A549 (cell line): Measurements from ENCODE around the gene FANCI. TPM values are rescaled to one million over a fixed set of nuclear protein-coding genes. Genes with fewer than 3 reads are reported as not detected.
A peak's percentile ranks its signal among the peaks of the same experiment; 100 is the strongest.

Experiments
- ATAC-seq, 2 experiments: fragments of 200-7000 bp in 1 of 2; fragments of >200 bp in 1 of 2; cut with Nextera tagmentation in 1 of 2; cut with Tn5 transposase in 1 of 2; 3 replicates each; pipeline versions ENCODE4 v1.8.0 to v1.9.1; 2018 to 2020; ENCODE audit warnings: mild to moderate bottlenecking in 1 of 2, moderate library complexity in 1 of 2
- CTCF ChIA-PET: fragments of 300-600 bp; sonication (Branson Sonifier 250); formaldehyde crosslinking; extraction: SDS; loops from one replicate; lab custom pipeline; 2021; ENCODE audit warnings: antibody characterized with exemption, inconsistent platforms; lab: Yijun Ruan, JAX
- POLR2A ChIA-PET: fragments of 350-600 bp; formaldehyde crosslinking; extraction: SDS; loops from one replicate; lab custom pipeline; 2021; ENCODE audit warnings: antibody characterized with exemption, inconsistent platforms; lab: Yijun Ruan, JAX
- DNase-seq, 2 experiments: peaks; one replicate each; pipeline versions ENCODE4 v3.0.0 to v3.0.0-alpha.2; 2011 to 2016; ENCODE audit warnings: low read depth in 1 of 2, low spot score in 1 of 2
- FAIRE-seq: peaks from 2 replicates; lab custom pipeline; 2011; peaks lifted over from hg19 to GRCh38; lab: Jason Lieb, UNC
- H3K27ac ChIP-seq, 2 experiments: fragments of >200 bp; sonication (Bioruptor Twin); formaldehyde crosslinking; 3 replicates each; pipeline ENCODE4 v1.5.1; 2016 to 2017
- H3K4me1 ChIP-seq: fragments of >200 bp; sonication (Bioruptor Twin); formaldehyde crosslinking; 3 replicates; pipeline ENCODE4 v1.6.1; 2016
- H3K4me2 ChIP-seq: fragments of >200 bp; sonication (Bioruptor Twin); formaldehyde crosslinking; 3 replicates; pipeline ENCODE4 v1.6.1; 2016
- H3K4me3 ChIP-seq: fragments of >200 bp; sonication (Bioruptor Twin); formaldehyde crosslinking; 3 replicates; pipeline ENCODE4 v1.5.1; 2016
- H3K9me3 ChIP-seq: fragments of >200 bp; sonication (Bioruptor Twin); formaldehyde crosslinking; 3 replicates; pipeline ENCODE4 v1.6.1; 2016
- CBX2 ChIP-seq: fragments of 200-600 bp; sonication (generic); IDR thresholded peaks from 2 replicates; pipeline ENCODE4 v1.6.1; 2016; ENCODE audit warnings: low read depth, mild to moderate bottlenecking, borderline replicate concordance
- CBX8 ChIP-seq: fragments of 200-600 bp; sonication (generic); IDR thresholded peaks from 2 replicates; pipeline ENCODE4 v1.6.1; 2016
- EHMT2 ChIP-seq: fragments of 200-600 bp; sonication (generic); IDR thresholded peaks from 2 replicates; pipeline ENCODE4 v1.6.1; 2016; ENCODE audit warnings: antibody characterized with exemption, low read depth, mild to moderate bottlenecking, moderate library complexity
- EP300 ChIP-seq, 2 experiments: fragments of >200 bp; sonication (Bioruptor Twin); formaldehyde crosslinking; IDR thresholded peaks; 2 replicates in 1 of 2; 3 replicates in 1 of 2; pipeline ENCODE4 v1.6.1; 2016 to 2017
- FOSL2 ChIP-seq, 2 experiments: fragments of 450-650 bp in 1 of 2; fragments of >200 bp in 1 of 2; sonication (Bioruptor Twin) in 1 of 2; formaldehyde crosslinking; IDR thresholded peaks; 2 replicates each; pipeline versions ENCODE4 v1.5.0 to v1.6.1; 2016 to 2020; ENCODE audit warnings: mild to moderate bottlenecking in 1 of 2, moderate library complexity in 1 of 2
- FOXS1 ChIP-seq: fragments of 250-450 bp; sonication (Bioruptor Pico); IDR thresholded peaks from 2 replicates; pipeline ENCODE4 v1.5.0; 2020; ENCODE audit warnings: mild to moderate bottlenecking, moderate library complexity
- HDAC2 ChIP-seq: fragments of 200-600 bp; sonication (generic); IDR thresholded peaks from 2 replicates; pipeline ENCODE4 v1.6.1; 2016
- HEYL ChIP-seq: fragments of 250-450 bp; sonication (Bioruptor Pico); IDR thresholded peaks from 2 replicates; pipeline ENCODE4 v1.8.0; 2021; ENCODE audit warnings: mild to moderate bottlenecking, moderate library complexity
- HOXB13 ChIP-seq: fragments of 250-450 bp; sonication (Bioruptor Pico); IDR thresholded peaks from 2 replicates; pipeline ENCODE4 v1.5.0; 2020; ENCODE audit warnings: low read depth, mild to moderate bottlenecking, moderate library complexity
- HOXB5 ChIP-seq: fragments of 250-450 bp; sonication (Bioruptor Pico); IDR thresholded peaks from 2 replicates; pipeline ENCODE4 v1.5.0; 2020; ENCODE audit warnings: mild to moderate bottlenecking, moderate library complexity
- JUN ChIP-seq, 2 experiments: fragments of >200 bp; sonication (Bioruptor Twin); formaldehyde crosslinking; IDR thresholded peaks; 2 replicates in 1 of 2; 3 replicates in 1 of 2; pipeline ENCODE4 v1.6.1; 2016 to 2017
- JUNB ChIP-seq: fragments of >200 bp; sonication (Bioruptor Twin); formaldehyde crosslinking; IDR thresholded peaks from 2 replicates; pipeline ENCODE4 v1.6.1; 2016
- MYC ChIP-seq: IDR thresholded peaks from 2 replicates; pipeline ENCODE4 v1.6.1; 2012; ENCODE audit warnings: mild to moderate bottlenecking, inconsistent platforms, low read length, improper control_type of control experiment, borderline replicate concordance
- NPAS2 ChIP-seq: fragments of 250-450 bp; sonication (Bioruptor Pico); IDR thresholded peaks from 2 replicates; pipeline ENCODE4 v1.8.0; 2022; ENCODE audit warnings: mild to moderate bottlenecking, moderate library complexity, borderline replicate concordance
- POLR2AphosphoS2 ChIP-seq: conservative IDR thresholded peaks from 2 replicates; pipeline ENCODE4 v1.6.1; 2012; ENCODE audit warnings: low read length, improper control_type of control experiment, inconsistent platforms
- RAD21 ChIP-seq, 2 experiments: fragments of >200 bp in 1 of 2; sonication (Bioruptor Twin) in 1 of 2; formaldehyde crosslinking in 1 of 2; IDR thresholded peaks in 1 of 2; conservative IDR thresholded peaks in 1 of 2; 2 replicates in 1 of 2; 3 replicates in 1 of 2; pipeline ENCODE4 v1.6.1; 2012 to 2018; ENCODE audit warnings: inconsistent platforms in 1 of 2
- RFX5 ChIP-seq: fragments of 450-650 bp; IDR thresholded peaks from 2 replicates; pipeline ENCODE4 v1.7.1; 2014; ENCODE audit warnings: antibody characterized with exemption, mild to moderate bottlenecking, moderate library complexity
- SMC3 ChIP-seq: fragments of >200 bp; sonication (Bioruptor Twin); formaldehyde crosslinking; IDR thresholded peaks from 3 replicates; pipeline ENCODE4 v1.6.1; 2018; ENCODE audit warnings: inconsistent platforms
- WGBS: methylation state at CpG from one replicate; pipeline ENCODE4 v1.1.6; 2017; ENCODE audit errors: missing lambda C conversion rate; 5-methylcytosine and 5-hydroxymethylcytosine counted together
- polyA plus RNA-seq, 4 experiments: library from polyadenylated mRNA; depleted of rRNA in 3 of 4; stranded (reverse); fragments of >200 nt; fragmentation: RNase III in 1 of 4; extraction: RNeasy Plus Mini Kit Qiagen cat#74134 plus additional on column Dnase treatment in 1 of 4; gene quantifications; 2 replicates in 3 of 4; 3 replicates in 1 of 4; pipeline ENCODE4 v1.2.3, GENCODE V29; 2011 to 2017
- TF ChIP-seq, protein P1 (sequence below): fragments of 250-450 bp; sonication (Bioruptor Pico); IDR thresholded peaks from 2 replicates; pipeline ENCODE4 v1.5.0; 2021; ENCODE audit warnings: mild to moderate bottlenecking, moderate library complexity, borderline replicate concordance
- TF ChIP-seq, protein P2 (sequence below): IDR thresholded peaks from 2 replicates; pipeline ENCODE4 v1.6.1; 2012
- TF ChIP-seq, protein P3 (sequence below): fragments of 150-350 bp; IDR thresholded peaks from 2 replicates; pipeline ENCODE4 v1.6.1; 2014; ENCODE audit warnings: low read depth, mild to moderate bottlenecking, low read length

The FANCI gene
- polyA plus RNA-seq, 2 of the 4 experiments (the other 2 are of a cell fraction), result 101 to 123 TPM

DNA sequence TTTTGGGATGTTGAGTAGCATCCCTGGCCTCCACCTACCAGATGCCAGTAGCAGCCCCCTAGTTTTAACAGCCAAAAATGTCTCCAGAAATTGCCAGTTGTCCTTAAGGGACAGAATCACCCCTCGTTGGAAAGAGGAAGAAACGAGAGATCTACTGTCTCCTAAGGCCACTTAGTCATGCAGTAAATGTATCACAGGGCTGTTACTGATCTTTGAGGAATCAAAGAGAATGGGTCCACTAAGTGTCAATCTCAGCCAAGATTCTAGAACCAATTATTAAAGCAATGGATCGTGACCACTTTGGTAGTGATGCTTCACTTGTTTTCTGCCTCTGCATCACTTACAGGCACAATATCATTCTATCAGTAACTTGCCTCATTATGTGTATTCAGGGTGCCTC, 64.5 kb downstream of the FANCI start (continued):
- TF ChIP-seq, protein P1, sequence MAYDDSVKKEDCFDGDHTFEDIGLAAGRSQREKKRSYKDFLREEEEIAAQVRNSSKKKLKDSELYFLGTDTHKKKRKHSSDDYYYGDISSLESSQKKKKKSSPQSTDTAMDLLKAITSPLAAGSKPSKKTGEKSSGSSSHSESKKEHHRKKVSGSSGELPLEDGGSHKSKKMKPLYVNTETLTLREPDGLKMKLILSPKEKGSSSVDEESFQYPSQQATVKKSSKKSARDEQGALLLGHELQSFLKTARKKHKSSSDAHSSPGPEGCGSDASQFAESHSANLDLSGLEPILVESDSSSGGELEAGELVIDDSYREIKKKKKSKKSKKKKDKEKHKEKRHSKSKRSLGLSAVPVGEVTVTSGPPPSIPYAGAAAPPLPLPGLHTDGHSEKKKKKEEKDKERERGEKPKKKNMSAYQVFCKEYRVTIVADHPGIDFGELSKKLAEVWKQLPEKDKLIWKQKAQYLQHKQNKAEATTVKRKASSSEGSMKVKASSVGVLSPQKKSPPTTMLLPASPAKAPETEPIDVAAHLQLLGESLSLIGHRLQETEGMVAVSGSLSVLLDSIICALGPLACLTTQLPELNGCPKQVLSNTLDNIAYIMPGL (CRISPR knock-in tag), result no peak
- TF ChIP-seq CBX2 (no peak), HOXB5 (CRISPR knock-in tag) (no peak)

DNA sequence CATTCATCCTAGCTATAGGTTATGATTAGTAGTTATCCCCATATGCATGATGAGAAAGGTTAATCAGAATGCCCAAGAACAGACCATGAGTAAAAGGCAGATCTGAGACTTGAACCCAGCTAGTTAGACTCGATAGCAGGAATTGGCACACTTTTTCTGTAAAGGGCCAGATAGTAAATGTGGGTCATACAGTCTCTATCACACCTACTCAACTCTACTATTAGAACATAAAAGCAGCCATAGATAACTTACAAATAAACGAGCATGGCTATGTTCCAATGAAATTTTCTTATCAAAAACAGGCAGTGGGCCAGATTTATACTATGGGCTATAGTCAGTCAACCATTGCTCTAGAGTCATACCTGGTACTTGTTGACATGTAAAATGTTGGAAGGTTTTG, 66.2 kb downstream of the FANCI start:
- CTCF ChIA-PET, result interaction anchor here (0.9 to 2.9 kb wide), 4 partner anchors 11 to 23 kb away, joined by 3 to 10 read pairs (median 4); no protein-coding TSS in a partner anchor
- no peak for ATAC-seq
- no peak for FAIRE-seq
- POLR2A ChIA-PET, result no interaction called here
- DNase-seq, result no peak
- peaks cover 14% of the 10 kb centered on the region for H3K4me1 ChIP-seq
- TF ChIP-seq HDAC2 (no peak), RFX5 (no peak), HEYL (no peak), EHMT2 (no peak), HOXB13 (no peak), CBX8 (no peak), CBX2 (no peak), FOSL2 (IDR thresholded peaks at IDR 0.05) (no peak), FOSL2 (CRISPR knock-in tag; IDR thresholded peaks at IDR 0.05) (no peak), JUNB (no peak)
- WGBS, result 89% methylated on average over 2 of the region's 2 CpGs
- H3K4me2 ChIP-seq, result no peak overlapping the region
- H3K9me3 ChIP-seq, result no peaks in the 10 kb centered on the region
- no peak overlapping the region for H3K4me3 ChIP-seq
- H3K27ac ChIP-seq, result no peak overlapping the region

DNA sequence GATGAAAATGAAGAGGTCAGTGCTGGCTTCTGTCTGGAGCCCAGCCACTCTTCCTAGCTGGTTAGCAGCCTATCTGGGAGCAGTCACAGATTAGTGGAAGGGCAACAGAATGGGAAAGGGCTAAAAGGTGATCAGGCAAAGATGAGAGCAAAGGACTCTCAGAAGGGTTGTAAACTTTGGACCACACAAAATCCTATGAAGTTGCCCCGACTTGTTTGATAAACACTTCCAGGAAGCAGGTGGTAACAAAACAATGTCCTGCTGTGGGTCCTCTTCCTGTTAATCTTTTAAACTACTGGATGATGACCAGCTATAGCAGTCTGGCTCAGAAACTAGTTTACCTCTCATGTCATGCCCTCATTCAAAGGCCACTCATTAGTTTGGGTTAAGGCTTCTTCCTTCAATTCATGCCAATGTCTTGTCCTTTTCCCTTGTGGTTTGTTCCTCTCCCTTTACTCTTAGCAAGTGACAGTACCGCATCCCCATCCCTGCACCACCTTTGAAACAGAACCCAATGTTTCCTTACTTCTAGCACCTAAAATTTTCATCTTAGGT, 71.7 kb downstream of the FANCI start:
- ChIA-PET CTCF (interaction anchor here (1.0 to 6.4 kb wide), 2 partner anchors 9 to 16 kb away, joined by 3 to 78 read pairs; partner anchors contain the start of gene POLG), POLR2A (no interaction called here)
- H3K4me2 ChIP-seq, result no peak overlapping the region
- no peaks in the 10 kb centered on the region for H3K9me3 ChIP-seq
- ATAC-seq (no peak), DNase-seq (no peak), FAIRE-seq (no peak)
- no peaks in the 10 kb centered on the region for H3K4me1 ChIP-seq
- WGBS, result 83% methylated on average over 2 of the region's 2 CpGs
- no peak overlapping the region for H3K27ac ChIP-seq
- 0 out of 2 replicates have a peak, but pooled peaks have one; percentile 33 for TF ChIP-seq POLR2AphosphoS2
- TF ChIP-seq, protein P2, sequence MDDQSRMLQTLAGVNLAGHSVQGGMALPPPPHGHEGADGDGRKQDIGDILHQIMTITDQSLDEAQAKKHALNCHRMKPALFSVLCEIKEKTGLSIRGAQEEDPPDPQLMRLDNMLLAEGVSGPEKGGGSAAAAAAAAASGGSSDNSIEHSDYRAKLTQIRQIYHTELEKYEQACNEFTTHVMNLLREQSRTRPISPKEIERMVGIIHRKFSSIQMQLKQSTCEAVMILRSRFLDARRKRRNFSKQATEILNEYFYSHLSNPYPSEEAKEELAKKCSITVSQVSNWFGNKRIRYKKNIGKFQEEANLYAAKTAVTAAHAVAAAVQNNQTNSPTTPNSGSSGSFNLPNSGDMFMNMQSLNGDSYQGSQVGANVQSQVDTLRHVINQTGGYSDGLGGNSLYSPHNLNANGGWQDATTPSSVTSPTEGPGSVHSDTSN, result no peak
- H3K4me3 ChIP-seq, result no peak overlapping the region

DNA sequence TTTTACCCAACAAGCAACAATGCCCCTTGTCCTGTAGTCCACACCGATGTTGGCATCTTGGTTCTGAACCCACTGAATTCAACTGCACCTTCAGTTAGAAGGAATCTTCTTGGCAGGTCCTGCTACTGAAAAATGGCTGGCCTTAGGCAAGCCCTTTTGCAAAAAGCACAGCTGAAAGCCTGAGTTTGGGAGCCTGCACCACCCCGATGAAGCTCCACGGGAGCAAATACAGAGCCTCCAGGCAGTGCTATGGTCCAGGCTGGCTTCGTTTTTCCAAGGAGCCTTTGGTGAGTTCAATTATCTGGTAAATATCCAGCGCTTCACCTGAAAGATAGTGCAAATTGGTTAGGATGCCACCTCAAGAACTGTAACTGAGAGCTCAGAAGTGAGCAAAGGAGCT, 72.7 kb downstream of the FANCI start:
- Histone ChIP-seq H3K4me2 (no peak overlapping the region), H3K27ac (no peak overlapping the region), H3K4me1 (no peaks in the 10 kb centered on the region), H3K9me3 (no peaks in the 10 kb centered on the region), H3K4me3 (no peak overlapping the region)
- ChIA-PET POLR2A (no interaction called here), CTCF (interaction anchor here (0.6 to 34.7 kb wide), 5 partner anchors 10 to 110 kb away, joined by 3 to 593 read pairs (median 8); partner anchors contain the start of gene POLG)
- DNase-seq, result no peak
- FAIRE-seq, result no peak
- no peak for TF ChIP-seq RFX5
- no peak for TF ChIP-seq SMC3
- no peak for TF ChIP-seq JUN (IDR thresholded peaks at IDR 0.05)
- TF ChIP-seq EP300 (IDR thresholded peaks at IDR 0.05), result no peak
- TF ChIP-seq NPAS2, result no peak
- no peak for TF ChIP-seq RAD21 (conservative IDR thresholded peaks at IDR 0.05 in 1 of 2, IDR thresholded peaks at IDR 0.05 in 1 of 2)
- TF ChIP-seq, protein P2, result no peak
- no peak for TF ChIP-seq MYC
- TF ChIP-seq FOXS1, result no peak
- TF ChIP-seq, protein P3, sequence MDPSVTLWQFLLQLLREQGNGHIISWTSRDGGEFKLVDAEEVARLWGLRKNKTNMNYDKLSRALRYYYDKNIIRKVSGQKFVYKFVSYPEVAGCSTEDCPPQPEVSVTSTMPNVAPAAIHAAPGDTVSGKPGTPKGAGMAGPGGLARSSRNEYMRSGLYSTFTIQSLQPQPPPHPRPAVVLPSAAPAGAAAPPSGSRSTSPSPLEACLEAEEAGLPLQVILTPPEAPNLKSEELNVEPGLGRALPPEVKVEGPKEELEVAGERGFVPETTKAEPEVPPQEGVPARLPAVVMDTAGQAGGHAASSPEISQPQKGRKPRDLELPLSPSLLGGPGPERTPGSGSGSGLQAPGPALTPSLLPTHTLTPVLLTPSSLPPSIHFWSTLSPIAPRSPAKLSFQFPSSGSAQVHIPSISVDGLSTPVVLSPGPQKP, result no peak
- no peak for ATAC-seq
- 89% methylated on average over 5 of the region's 5 CpGs for WGBS
